Body of pancreas (tissue), 4 donors: ENCODE results near the gene SHROOM2. TPM values are rescaled to one million over a fixed set of nuclear protein-coding genes. Genes with fewer than 3 reads are reported as not detected.
A peak's percentile ranks its signal among the peaks of the same experiment; 100 is the strongest.

ENCODE experiments used
- ATAC-seq: fragments of 150-250 bp; one replicate; pipeline ENCODE4 v1.9.1; 2016
- DNase-seq, 4 donors: peaks; one replicate each; pipeline ENCODE4 v3.0.0-alpha.2; 2019
- H3K27ac ChIP-seq, 4 donors: fragments of 200-600 bp; sonication (generic); 1 replicate in 3 of 4; 2 replicates in 1 of 4; pipeline versions ENCODE4 v1.5.1 to v1.6.1; 2016 to 2019; ENCODE audit warnings: mild to moderate bottlenecking in 1 of 4, mixed read lengths in 1 of 4, moderate library complexity in 1 of 4
- H3K27me3 ChIP-seq, 2 donors: fragments of 200-600 bp; sonication (generic); one replicate each; pipeline ENCODE4 v1.6.0; 2016; ENCODE audit warnings: mild to moderate bottlenecking in 1 of 2
- H3K36me3 ChIP-seq, 2 donors: fragments of 200-600 bp; sonication (generic); replicated peaks in 1 of 2; 2 replicates each; pipeline ENCODE4 v1.5.1; 2016; ENCODE audit warnings: low read depth in 2 of 2; ENCODE audit not compliant: insufficient read depth in 1 of 2
- H3K4me1 ChIP-seq: fragments of 200-600 bp; sonication (generic); one replicate; pipeline ENCODE4 v1.6.0; 2016
- H3K4me3 ChIP-seq, 2 donors: fragments of 200-600 bp; sonication (generic); 1 replicate in 1 of 2; 2 replicates in 1 of 2; pipeline ENCODE4 v1.5.1; 2016 to 2019
- H3K9me3 ChIP-seq, 3 donors: fragments of 200-600 bp; sonication (generic); 1 replicate in 2 of 3; 2 replicates in 1 of 3; pipeline ENCODE4 v1.5.1; 2016
- POLR2A ChIP-seq, 3 donors: fragments of 450-650 bp; IDR thresholded peaks; one replicate each; pipeline ENCODE4 v1.6.1; 2016; ENCODE audit warnings: antibody characterized with exemption in 3 of 3, mild to moderate bottlenecking in 2 of 3
- WGBS, 2 donors: methylation state at CpG; one replicate each; pipeline ENCODE4 v1.1.5; 2017; 5-methylcytosine and 5-hydroxymethylcytosine counted together
- intact Hi-C: fragments of 100-400 bp; cut with DNase I; formaldehyde crosslinking; loops from one replicate; pipeline ENCODE4 v1.15.1; 2023
- total RNA-seq, 2 donors: library from RNA; depleted of rRNA; stranded (reverse); fragments of >200 nt; gene quantifications; one replicate each; pipeline ENCODE4 v1.1.0, GENCODE V29; 2016
- TF ChIP-seq, protein P1 (sequence below), 7 experiments: fragments of 450-650 bp in 4 of 7; fragments of 200-600 bp in 3 of 7; sonication (generic) in 3 of 7; IDR thresholded peaks; one replicate each; pipeline ENCODE4 v1.5.1; 2016 to 2019; ENCODE audit warnings: antibody characterized with exemption in 7 of 7

SHROOM2 gene
- total RNA-seq, 2 donors from 2014 or later, result 9.9 TPM

DNA sequence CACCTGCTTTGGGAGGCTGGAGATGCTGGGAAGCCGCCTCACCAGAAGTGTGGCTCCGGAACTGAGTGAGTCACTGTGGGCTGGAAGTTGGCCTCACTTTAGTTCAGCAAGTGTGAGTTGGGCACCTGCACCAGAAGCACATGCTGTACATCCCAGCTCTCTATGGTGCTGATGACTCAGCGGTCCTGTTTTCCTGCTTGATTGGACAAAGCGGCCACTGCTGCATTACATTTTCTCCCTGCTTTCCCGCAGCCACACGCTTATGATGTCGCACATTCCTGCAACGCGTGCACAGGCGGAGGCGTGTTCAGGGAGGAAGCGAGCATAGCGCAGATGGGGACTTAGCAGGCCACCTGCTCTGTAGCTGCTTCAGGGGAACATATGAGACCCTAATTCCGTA is 154.2 kb downstream of the SHROOM2 start:
- H3K27ac ChIP-seq, result no peak overlapping the region
- H3K27me3 ChIP-seq, result no peaks in the 10 kb centered on the region
- intact Hi-C loops, result no loop called here
- H3K36me3 ChIP-seq, result no peaks in the 10 kb centered on the region
- 72 to 98% methylated on average over 8 to 9 of the region's 14 CpGs for WGBS, 2 donors
- H3K4me3 ChIP-seq, result no peak overlapping the region
- TF ChIP-seq, protein P1, sequence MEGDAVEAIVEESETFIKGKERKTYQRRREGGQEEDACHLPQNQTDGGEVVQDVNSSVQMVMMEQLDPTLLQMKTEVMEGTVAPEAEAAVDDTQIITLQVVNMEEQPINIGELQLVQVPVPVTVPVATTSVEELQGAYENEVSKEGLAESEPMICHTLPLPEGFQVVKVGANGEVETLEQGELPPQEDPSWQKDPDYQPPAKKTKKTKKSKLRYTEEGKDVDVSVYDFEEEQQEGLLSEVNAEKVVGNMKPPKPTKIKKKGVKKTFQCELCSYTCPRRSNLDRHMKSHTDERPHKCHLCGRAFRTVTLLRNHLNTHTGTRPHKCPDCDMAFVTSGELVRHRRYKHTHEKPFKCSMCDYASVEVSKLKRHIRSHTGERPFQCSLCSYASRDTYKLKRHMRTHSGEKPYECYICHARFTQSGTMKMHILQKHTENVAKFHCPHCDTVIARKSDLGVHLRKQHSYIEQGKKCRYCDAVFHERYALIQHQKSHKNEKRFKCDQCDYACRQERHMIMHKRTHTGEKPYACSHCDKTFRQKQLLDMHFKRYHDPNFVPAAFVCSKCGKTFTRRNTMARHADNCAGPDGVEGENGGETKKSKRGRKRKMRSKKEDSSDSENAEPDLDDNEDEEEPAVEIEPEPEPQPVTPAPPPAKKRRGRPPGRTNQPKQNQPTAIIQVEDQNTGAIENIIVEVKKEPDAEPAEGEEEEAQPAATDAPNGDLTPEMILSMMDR (IDR thresholded peaks at IDR 0.05), result no peak
- TF ChIP-seq POLR2A (IDR thresholded peaks at IDR 0.05), result no peak
- DNase-seq, result peak in 1 of 4 donors; percentile 5
- H3K9me3 ChIP-seq, result no peaks in the 10 kb centered on the region
- ATAC-seq, result no peak
- H3K4me1 ChIP-seq, result no peaks in the 10 kb centered on the region

DNA sequence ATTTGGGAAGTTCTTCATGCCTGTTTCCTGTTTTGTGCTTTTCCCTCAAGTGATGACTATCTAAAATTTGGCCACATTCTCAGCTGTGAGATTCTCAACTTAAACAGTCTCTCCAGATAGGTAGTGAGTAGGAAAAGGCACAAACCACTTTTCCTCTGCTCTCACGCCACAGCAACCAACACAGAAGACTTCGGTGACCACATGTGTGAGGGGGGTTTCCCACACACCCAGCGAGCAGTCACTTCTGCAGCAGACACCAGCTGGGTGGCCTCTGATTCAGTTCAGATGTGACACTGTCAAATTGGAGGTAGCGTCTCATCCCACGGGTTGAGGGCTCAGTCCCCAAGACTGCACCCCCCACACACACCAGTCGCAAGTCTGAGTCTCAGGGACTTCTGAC is 155.9 kb downstream of the SHROOM2 start:
- Histone ChIP-seq H3K36me3 (no peaks in the 10 kb centered on the region), H3K27me3 (no peaks in the 10 kb centered on the region), H3K9me3 (no peaks in the 10 kb centered on the region), H3K4me3 (no peak overlapping the region), H3K4me1 (no peaks in the 10 kb centered on the region), H3K27ac (no peak overlapping the region)
- intact Hi-C loops, result no loop called here
- DNase-seq (no peak), ATAC-seq (no peak)
- 62 to 100% methylated on average over 3 to 4 of the region's 6 CpGs for WGBS, 2 donors
- no peak for TF ChIP-seq POLR2A (IDR thresholded peaks at IDR 0.05)
- TF ChIP-seq, protein P1 (IDR thresholded peaks at IDR 0.05), result no peak

DNA sequence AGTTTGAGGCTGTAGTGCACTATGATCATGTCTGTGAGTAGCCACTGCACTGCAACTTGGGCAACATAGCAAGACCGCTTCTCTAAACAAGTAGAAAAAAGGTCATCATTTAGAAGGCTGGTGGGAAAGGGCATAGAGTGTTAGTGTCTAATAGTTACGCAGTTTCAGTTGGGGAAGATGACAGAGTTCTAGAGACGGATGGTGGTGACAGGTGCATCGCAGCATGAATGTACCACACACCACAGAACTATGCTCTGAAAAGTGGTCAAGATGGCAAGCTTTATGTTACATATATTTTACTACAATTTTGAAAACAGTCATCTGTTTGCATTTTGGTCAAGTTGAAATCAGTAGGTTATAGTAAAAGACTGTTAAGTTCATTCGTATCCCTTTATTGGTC is 157.2 kb downstream of the SHROOM2 start:
- H3K27me3 ChIP-seq, result no peaks in the 10 kb centered on the region
- DNase-seq (no peak), ATAC-seq (no peak)
- H3K4me3 ChIP-seq, result no peak overlapping the region
- no peak overlapping the region for H3K27ac ChIP-seq
- no peaks in the 10 kb centered on the region for H3K4me1 ChIP-seq
- no peaks in the 10 kb centered on the region for H3K36me3 ChIP-seq
- 93 to 97% methylated on average over 5 of the region's 5 CpGs for WGBS, 2 donors
- TF ChIP-seq, protein P1 (IDR thresholded peaks at IDR 0.05), result no peak
- TF ChIP-seq POLR2A (IDR thresholded peaks at IDR 0.05), result no peak
- intact Hi-C loops, result no loop called here
- H3K9me3 ChIP-seq, result no peaks in the 10 kb centered on the region

DNA sequence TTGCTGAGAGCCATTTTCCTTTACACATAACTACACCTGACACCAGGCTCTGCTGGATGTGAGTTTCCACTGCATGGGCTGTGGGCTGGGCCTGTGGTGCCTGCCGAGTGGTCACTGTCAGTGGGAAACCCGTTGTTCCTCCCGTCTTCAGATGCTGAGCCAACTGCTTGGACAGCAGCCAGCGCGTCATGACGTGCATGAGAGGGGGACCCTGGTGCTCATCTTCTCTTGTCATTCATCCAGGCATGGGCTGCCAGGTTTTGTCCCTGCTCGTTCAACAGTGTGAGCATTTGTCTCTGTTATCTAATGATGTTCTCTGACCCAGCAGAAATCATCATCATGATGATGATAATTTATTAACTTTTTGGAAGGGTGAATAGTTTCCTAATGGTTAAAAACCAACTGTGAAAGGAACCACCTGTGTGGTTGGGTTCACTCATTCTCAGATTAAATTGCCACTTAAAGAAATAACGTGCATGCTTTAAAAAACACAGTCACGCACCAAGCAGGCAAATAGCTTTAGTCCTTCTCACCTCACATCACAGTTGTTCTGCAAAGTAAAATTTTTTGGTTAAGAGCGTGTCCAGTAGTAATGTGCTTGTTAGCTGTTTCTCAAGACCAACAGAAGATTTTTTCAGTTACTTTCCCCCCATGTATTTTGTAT is 161.0 kb downstream of the SHROOM2 start:
- DNase-seq (no peak), ATAC-seq (no peak)
- Histone ChIP-seq H3K27ac (no peak overlapping the region), H3K36me3 (no peaks in the 10 kb centered on the region), H3K4me3 (no peak overlapping the region), H3K9me3 (no peaks in the 10 kb centered on the region), H3K27me3 (no peaks in the 10 kb centered on the region), H3K4me1 (no peaks in the 10 kb centered on the region)
- intact Hi-C loops, result no loop called here
- TF ChIP-seq, protein P1 (IDR thresholded peaks at IDR 0.05), result no peak
- TF ChIP-seq POLR2A (IDR thresholded peaks at IDR 0.05), result no peak
- 74 to 96% methylated on average over 4 to 10 of the region's 10 CpGs for WGBS, 2 donors

DNA sequence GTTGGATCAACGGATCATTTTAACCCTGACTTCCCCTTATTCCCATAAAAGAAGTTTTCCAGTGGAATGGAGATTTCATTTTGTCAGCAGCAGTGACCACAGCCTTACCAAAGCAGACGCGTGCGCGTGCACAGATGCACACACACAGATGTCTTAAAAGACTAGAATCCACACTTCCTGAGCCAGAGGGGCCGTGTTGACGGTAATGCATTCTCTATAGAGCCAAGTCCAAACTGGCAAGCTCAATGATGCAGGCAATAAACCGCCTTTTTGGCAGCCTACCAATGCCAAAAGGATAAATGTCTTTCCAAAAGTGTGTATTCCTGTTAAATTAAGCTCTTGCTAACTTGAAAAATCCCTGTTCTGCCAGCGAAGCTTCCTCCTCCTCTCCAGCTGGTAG is 162.2 kb downstream of the SHROOM2 start:
- ATAC-seq (no peak), DNase-seq (no peak)
- H3K9me3 ChIP-seq, result no peaks in the 10 kb centered on the region
- intact Hi-C loops, result no loop called here
- H3K27me3 ChIP-seq, result no peaks in the 10 kb centered on the region
- H3K36me3 ChIP-seq, result no peaks in the 10 kb centered on the region
- no peaks in the 10 kb centered on the region for H3K4me1 ChIP-seq
- no peak overlapping the region for H3K4me3 ChIP-seq
- H3K27ac ChIP-seq, result no peak overlapping the region
- 86 to 88% methylated on average over 6 to 8 of the region's 9 CpGs for WGBS, 2 donors
- no peak for TF ChIP-seq POLR2A (IDR thresholded peaks at IDR 0.05)
- TF ChIP-seq, protein P1 (IDR thresholded peaks at IDR 0.05), result no peak
